ENCODE measurements around the gene FAM98B. TPM values are rescaled to one million over a fixed set of nuclear protein-coding genes. Genes with fewer than 3 reads are reported as not detected.
A peak's percentile ranks its signal among the peaks of the same experiment; 100 is the strongest.

FAM98B gene
- total RNA-seq, 2 experiments from 2014 or later: 54.2 to 81.9 TPM

GRCh38 chr15:38507570-38507969, 53.6 kb downstream of the FAM98B start:
- ATAC-seq (no peak), DNase-seq (no peak)
- H3K4me3 Mint-ChIP-seq: no peak overlapping the region
- no peaks in the 10 kb centered on the region for H3K27me3 Mint-ChIP-seq
- H3K9me3 Mint-ChIP-seq (ENCODE audit: low read depth): no peaks in the 10 kb centered on the region
- ChIA-PET POLR2A (no interaction called here), CTCF (interaction anchor here (0.7 to 2.1 kb wide), 7 partner anchors 9 to 192 kb away, joined by 3 to 8 read pairs (median 5); partner anchors contain the start of gene RASGRP1)
- peaks cover 86% of the 10 kb centered on the region for H3K36me3 Mint-ChIP-seq (ENCODE audit: low read depth)
- intact Hi-C loops (cut with DNase I, micrococcal nuclease): no loop called here
- H3K4me1 Mint-ChIP-seq: peaks cover 32% of the 10 kb centered on the region
- H3K27ac Mint-ChIP-seq: peak overlapping the region; percentile 76

DNA sequence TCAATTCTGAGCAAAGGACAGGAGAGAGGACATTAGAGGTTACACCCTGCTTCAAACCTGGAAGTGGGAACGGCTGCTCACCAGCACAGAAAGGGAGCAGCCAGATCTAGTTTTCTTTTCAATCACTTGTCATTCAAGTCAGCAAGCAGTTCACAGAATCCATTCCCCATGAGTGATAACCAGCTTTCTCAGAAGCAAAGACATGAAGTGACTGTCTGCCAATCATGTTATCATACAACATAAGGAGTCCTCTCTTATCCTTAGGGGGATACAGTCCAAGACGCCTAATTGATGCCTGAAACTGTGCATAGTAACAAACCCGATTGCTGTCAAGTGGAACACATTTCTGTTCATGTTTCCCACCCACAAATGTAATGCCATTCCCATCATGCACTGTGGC, 54.7 kb downstream of the FAM98B start:
- H3K9me3 Mint-ChIP-seq (ENCODE audit: low read depth): no peaks in the 10 kb centered on the region
- no peak overlapping the region for H3K4me3 Mint-ChIP-seq
- peaks cover 32% of the 10 kb centered on the region for H3K4me1 Mint-ChIP-seq
- DNase-seq (peak; percentile 43), ATAC-seq (peak; percentile 82)
- ChIA-PET CTCF (interaction anchor here (0.7 to 2.1 kb wide), 3 partner anchors 10 to 178 kb away, joined by 4 to 8 read pairs (median 4); no protein-coding TSS in a partner anchor), POLR2A (interaction anchor here (0.6 kb wide), 1 partner anchor 55 kb away, joined by 4 read pairs; no protein-coding TSS in a partner anchor)
- H3K27ac Mint-ChIP-seq: peak overlapping the region; percentile 81
- intact Hi-C loops (cut with DNase I, micrococcal nuclease): no loop called here
- no peaks in the 10 kb centered on the region for H3K27me3 Mint-ChIP-seq
- peaks cover 85% of the 10 kb centered on the region for H3K36me3 Mint-ChIP-seq (ENCODE audit: low read depth)

- ChIA-PET POLR2A (interaction anchor here (0.6 kb wide), 1 partner anchor 55 kb away, joined by 4 read pairs; no protein-coding TSS in a partner anchor), CTCF (interaction anchor here (0.7 to 1.2 kb wide), 3 partner anchors 11 to 174 kb away, joined by 3 to 4 read pairs (median 4); no protein-coding TSS in a partner anchor)
- H3K27ac Mint-ChIP-seq: peak overlapping the region; percentile 81
- DNase-seq (no peak), ATAC-seq (peak; percentile 58)
- H3K4me1 Mint-ChIP-seq: peaks cover 32% of the 10 kb centered on the region
- intact Hi-C loops (cut with DNase I, micrococcal nuclease): no loop called here
- no peak overlapping the region for H3K4me3 Mint-ChIP-seq
- peaks cover 86% of the 10 kb centered on the region for H3K36me3 Mint-ChIP-seq (ENCODE audit: low read depth)
- no peaks in the 10 kb centered on the region for H3K9me3 Mint-ChIP-seq (ENCODE audit: low read depth)
- H3K27me3 Mint-ChIP-seq: no peaks in the 10 kb centered on the region
Observed at GRCh38 chr15:38509152-38509551, 55.2 kb downstream of the FAM98B start.

- DNase-seq (no peak), ATAC-seq (no peak)
- H3K9me3 Mint-ChIP-seq (ENCODE audit: low read depth): no peaks in the 10 kb centered on the region
- H3K27me3 Mint-ChIP-seq: no peaks in the 10 kb centered on the region
- ChIA-PET POLR2A (interaction anchor here (1.1 kb wide), 1 partner anchor 51 kb away, joined by 3 read pairs; no protein-coding TSS in a partner anchor), CTCF (interaction anchor here (0.7 to 1.7 kb wide), 6 partner anchors 12 to 187 kb away, joined by 3 to 10 read pairs (median 3); no protein-coding TSS in a partner anchor)
- H3K4me1 Mint-ChIP-seq: peaks cover 38% of the 10 kb centered on the region
- no peak overlapping the region for H3K27ac Mint-ChIP-seq
- intact Hi-C loops (cut with DNase I, micrococcal nuclease): no loop called here
- H3K36me3 Mint-ChIP-seq (ENCODE audit: low read depth): peaks cover 87% of the 10 kb centered on the region
- H3K4me3 Mint-ChIP-seq: no peak overlapping the region
Observed at GRCh38 chr15:38512901-38513300, 59.0 kb downstream of the FAM98B start.

DNA sequence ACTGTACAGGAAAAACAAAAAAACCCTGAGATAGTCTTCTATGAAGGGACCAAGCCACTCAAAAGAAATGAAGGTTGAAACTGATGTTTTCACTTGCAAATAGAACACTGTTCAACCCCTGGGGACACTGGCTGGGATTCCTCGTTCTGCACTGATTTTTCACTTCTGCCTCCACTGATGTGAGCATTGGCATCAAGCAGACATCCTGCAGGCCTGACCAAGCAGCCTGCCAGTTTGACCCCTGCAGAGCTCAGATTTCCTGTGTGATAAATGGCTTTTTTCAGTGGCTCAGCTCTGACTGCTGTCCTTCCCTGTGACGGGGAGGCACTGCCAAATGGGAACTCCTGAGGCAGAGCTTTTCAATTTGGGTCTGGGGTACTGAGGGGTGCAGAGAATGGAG, 60.7 kb downstream of the FAM98B start:
- DNase-seq: no peak
- H3K27ac Mint-ChIP-seq: peak overlapping the region; percentile 42
- ChIA-PET POLR2A (interaction anchor here (0.7 kb wide), 1 partner anchor 75 kb away, joined by 3 read pairs; no protein-coding TSS in a partner anchor), CTCF (interaction anchor here (0.6 to 3.6 kb wide), 7 partner anchors 10 to 546 kb away, joined by 3 to 21 read pairs (median 3); no protein-coding TSS in a partner anchor)
- H3K9me3 Mint-ChIP-seq (ENCODE audit: low read depth): no peaks in the 10 kb centered on the region
- H3K27me3 Mint-ChIP-seq: no peaks in the 10 kb centered on the region
- no peak overlapping the region for H3K4me3 Mint-ChIP-seq
- no peak for ATAC-seq
- intact Hi-C loops (cut with DNase I, micrococcal nuclease): no loop called here
- H3K36me3 Mint-ChIP-seq (ENCODE audit: low read depth): peaks cover 86% of the 10 kb centered on the region
- peaks cover 38% of the 10 kb centered on the region for H3K4me1 Mint-ChIP-seq

DNA sequence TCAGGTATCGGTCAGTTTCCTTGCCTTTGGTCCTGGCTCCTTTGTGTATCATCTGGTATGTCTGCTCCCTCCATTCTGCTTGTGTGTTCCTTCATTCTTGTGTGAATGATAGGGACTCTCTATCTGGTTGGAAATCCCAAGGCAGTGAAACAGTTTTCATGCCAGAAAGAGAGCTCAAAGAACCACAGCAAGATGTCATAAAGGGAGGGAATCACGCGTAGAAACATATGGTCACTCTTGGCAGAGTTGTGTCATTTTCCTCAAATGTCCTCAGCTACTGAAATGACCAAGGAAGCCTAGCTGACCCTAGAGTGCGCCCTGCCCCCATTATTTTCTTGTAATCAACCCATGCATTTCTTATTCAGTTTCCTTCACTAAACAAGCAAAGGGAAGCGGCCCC, 62.7 kb downstream of the FAM98B start:
- Mint-ChIP-seq H3K4me1 (peaks cover 39% of the 10 kb centered on the region), H3K27ac (peak overlapping the region; percentile 8), H3K9me3 (ENCODE audit: low read depth) (no peaks in the 10 kb centered on the region), H3K27me3 (no peaks in the 10 kb centered on the region), H3K4me3 (no peak overlapping the region), H3K36me3 (ENCODE audit: low read depth) (peaks cover 74% of the 10 kb centered on the region)
- CTCF ChIA-PET: interaction anchor here (0.8 to 3.6 kb wide), 8 partner anchors 12 to 175 kb away, joined by 3 to 21 read pairs (median 3); no protein-coding TSS in a partner anchor
- POLR2A ChIA-PET: interaction anchor here (1.0 kb wide), 1 partner anchor 180 kb away, joined by 3 read pairs; no protein-coding TSS in a partner anchor
- intact Hi-C loops (cut with DNase I, micrococcal nuclease): no loop called here
- ATAC-seq (no peak), DNase-seq (no peak)

DNA sequence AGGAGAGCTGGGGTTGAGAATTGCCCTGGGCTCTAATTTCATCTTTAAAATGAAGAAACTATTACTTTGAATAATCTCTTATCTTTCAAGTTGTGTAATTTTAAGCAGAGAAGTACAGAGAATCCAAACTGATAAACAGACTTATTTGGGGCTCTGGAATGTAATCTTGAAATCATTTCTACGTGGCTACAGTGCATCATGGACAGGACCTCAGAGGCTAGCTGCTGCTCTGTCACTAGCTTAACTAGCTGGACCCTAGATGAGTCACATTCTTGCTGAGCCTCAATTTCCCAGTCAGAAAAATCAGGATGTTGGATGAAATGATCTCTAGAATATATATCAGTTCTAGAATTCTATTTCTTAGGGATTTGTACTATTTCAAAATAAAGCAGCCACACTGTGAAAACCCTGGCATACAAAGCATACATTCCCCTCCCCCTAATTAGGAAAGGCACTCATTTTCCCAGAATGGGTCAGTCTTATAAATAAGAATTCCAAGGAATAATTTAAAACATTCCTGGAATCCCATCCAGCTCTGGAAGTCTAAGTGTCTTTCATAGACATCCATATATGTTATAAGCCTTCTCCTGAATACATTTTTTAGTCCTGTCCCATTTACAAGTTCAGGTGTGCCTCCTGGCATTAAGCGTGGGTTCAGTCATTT, 63.5 kb downstream of the FAM98B start:
- Mint-ChIP-seq H3K36me3 (ENCODE audit: low read depth) (peaks cover 68% of the 10 kb centered on the region), H3K9me3 (ENCODE audit: low read depth) (no peaks in the 10 kb centered on the region), H3K4me3 (no peak overlapping the region), H3K4me1 (peaks cover 46% of the 10 kb centered on the region), H3K27ac (peak overlapping the region; percentile 81), H3K27me3 (no peaks in the 10 kb centered on the region)
- intact Hi-C loops (cut with DNase I, micrococcal nuclease): no loop called here
- ATAC-seq: no peak
- CTCF ChIA-PET: interaction anchor here (0.7 to 3.6 kb wide), 11 partner anchors 13 to 182 kb away, joined by 3 to 21 read pairs (median 3); no protein-coding TSS in a partner anchor
- POLR2A ChIA-PET: interaction anchor here (1.0 kb wide), 1 partner anchor 179 kb away, joined by 3 read pairs; no protein-coding TSS in a partner anchor
- no peak for DNase-seq

DNA sequence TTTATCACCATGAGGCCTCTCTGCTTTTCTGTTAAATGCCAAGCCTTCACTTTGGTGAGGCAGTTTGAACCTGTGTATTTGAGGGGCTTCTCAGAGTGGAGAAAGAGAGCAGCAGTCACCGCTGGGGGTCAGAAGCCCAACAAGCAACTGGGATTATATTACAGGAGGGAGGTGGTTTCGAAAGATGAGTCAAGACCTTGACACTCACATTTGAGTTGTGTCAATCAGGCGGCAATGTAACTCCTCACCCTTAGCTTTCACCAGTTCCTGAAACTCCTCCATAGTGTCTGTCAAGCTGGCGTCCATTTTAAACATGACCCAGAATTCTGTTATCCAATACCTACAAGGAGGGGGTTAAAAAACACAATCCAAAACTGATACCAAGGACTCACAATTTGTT, 64.2 kb downstream of the FAM98B start:
- Mint-ChIP-seq H3K9me3 (ENCODE audit: low read depth) (no peaks in the 10 kb centered on the region), H3K4me1 (peaks cover 52% of the 10 kb centered on the region), H3K36me3 (ENCODE audit: low read depth) (peaks cover 68% of the 10 kb centered on the region), H3K4me3 (no peak overlapping the region), H3K27ac (peak overlapping the region; percentile 81), H3K27me3 (no peaks in the 10 kb centered on the region)
- DNase-seq: no peak
- ChIA-PET CTCF (interaction anchor here (1.0 to 2.8 kb wide), 8 partner anchors 10 to 181 kb away, joined by 3 to 15 read pairs (median 6); no protein-coding TSS in a partner anchor), POLR2A (interaction anchor here (0.5 kb wide), 1 partner anchor 88 kb away, joined by 10 read pairs; no protein-coding TSS in a partner anchor)
- intact Hi-C loops (cut with DNase I, micrococcal nuclease): loop anchor here in 1 of 2 experiments (2.0 kb wide), 1 partner anchor 17 kb away; no protein-coding TSS in a partner anchor
- ATAC-seq: peak; percentile 30

GRCh38 chr15:38520035-38520434, 66.1 kb downstream of the FAM98B start:
- H3K4me3 Mint-ChIP-seq: no peak overlapping the region
- H3K27me3 Mint-ChIP-seq: no peaks in the 10 kb centered on the region
- no peaks in the 10 kb centered on the region for H3K9me3 Mint-ChIP-seq (ENCODE audit: low read depth)
- DNase-seq (no peak), ATAC-seq (peak; percentile 18)
- POLR2A ChIA-PET: no interaction called here
- peaks cover 63% of the 10 kb centered on the region for H3K36me3 Mint-ChIP-seq (ENCODE audit: low read depth)
- CTCF ChIA-PET: interaction anchor here (3.6 kb wide), 1 partner anchor 170 kb away, joined by 19 read pairs; no protein-coding TSS in a partner anchor
- H3K27ac Mint-ChIP-seq: peak overlapping the region; percentile 37
- peaks cover 64% of the 10 kb centered on the region for H3K4me1 Mint-ChIP-seq
- intact Hi-C loops (cut with DNase I, micrococcal nuclease): loop anchor here in 1 of 2 experiments (5.0 kb wide), 1 partner anchor 37 kb away; no protein-coding TSS in a partner anchor

GRCh38 chr15:38521316-38521715, 67.4 kb downstream of the FAM98B start:
- no peak overlapping the region for H3K4me3 Mint-ChIP-seq
- peak; percentile 20 for ATAC-seq
- CTCF ChIA-PET: interaction anchor here (0.7 to 3.6 kb wide), 10 partner anchors 8 to 179 kb away, joined by 3 to 19 read pairs (median 4); no protein-coding TSS in a partner anchor
- H3K4me1 Mint-ChIP-seq: peaks cover 73% of the 10 kb centered on the region
- intact Hi-C loops (cut with DNase I, micrococcal nuclease): loop anchor here in 1 of 2 experiments (5.0 kb wide), 1 partner anchor 36 kb away; no protein-coding TSS in a partner anchor
- no peaks in the 10 kb centered on the region for H3K9me3 Mint-ChIP-seq (ENCODE audit: low read depth)
- DNase-seq: no peak
- POLR2A ChIA-PET: interaction anchor here (0.6 to 0.7 kb wide), 2 partner anchors 12 to 166 kb away, joined by 3 to 9 read pairs; no protein-coding TSS in a partner anchor
- H3K27ac Mint-ChIP-seq: peak overlapping the region; percentile 76
- no peaks in the 10 kb centered on the region for H3K27me3 Mint-ChIP-seq
- H3K36me3 Mint-ChIP-seq (ENCODE audit: low read depth): peaks cover 62% of the 10 kb centered on the region

GRCh38 chr15:38522922-38523321, 69.0 kb downstream of the FAM98B start:
- ChIA-PET CTCF (interaction anchor here (0.7 to 3.6 kb wide), 6 partner anchors 9 to 171 kb away, joined by 3 to 19 read pairs (median 4); no protein-coding TSS in a partner anchor), POLR2A (no interaction called here)
- H3K36me3 Mint-ChIP-seq (ENCODE audit: low read depth): peaks cover 58% of the 10 kb centered on the region
- H3K27ac Mint-ChIP-seq: peak overlapping the region; percentile 58
- H3K4me3 Mint-ChIP-seq: no peak overlapping the region
- ATAC-seq (no peak), DNase-seq (no peak)
- H3K4me1 Mint-ChIP-seq: peaks cover 78% of the 10 kb centered on the region
- H3K27me3 Mint-ChIP-seq: no peaks in the 10 kb centered on the region
- intact Hi-C loops (cut with DNase I, micrococcal nuclease): loop anchor here in 1 of 2 experiments (5.0 kb wide), 1 partner anchor 34 kb away; no protein-coding TSS in a partner anchor
- no peaks in the 10 kb centered on the region for H3K9me3 Mint-ChIP-seq (ENCODE audit: low read depth)
